K562 (cell line): ENCODE measurements around the gene C3. TPM values are rescaled to one million over a fixed set of nuclear protein-coding genes. Genes with fewer than 3 reads are reported as not detected.

Source experiments
- ATF1 ChIP-seq, 2 experiments: fragments of 450-650 bp in 1 of 2; IDR thresholded peaks; 2 replicates each; pipeline ENCODE4 v1.6.1; 2016; ENCODE audit warnings: missing compliant biosample characterization in 1 of 2, missing genetic modification characterization in 1 of 2
- BMI1 ChIP-seq: fragments of 150-350 bp; IDR thresholded peaks from 2 replicates; pipeline ENCODE4 v1.6.1; 2014; ENCODE audit warnings: low read length
- BRCA1 ChIP-seq, 2 experiments: fragments of 450-650 bp in 1 of 2; sonication (generic) in 1 of 2; formaldehyde crosslinking in 1 of 2; IDR thresholded peaks; 2 replicates each; pipeline versions ENCODE4 v1.5.0 to v1.6.1; 2017 to 2020; ENCODE audit warnings: mild to moderate bottlenecking in 1 of 2, missing genetic modification reagents in 1 of 2
- CHD2 ChIP-seq: IDR thresholded peaks from 2 replicates; pipeline ENCODE4 v1.6.1; 2011; ENCODE audit warnings: low read depth, low read length
- FIP1L1 ChIP-seq: fragments of 200-400 bp; formaldehyde crosslinking; IDR thresholded peaks from 2 replicates; pipeline ENCODE4 v1.6.1; 2018; ENCODE audit warnings: mild to moderate bottlenecking, low read depth, low read length; ENCODE audit not compliant: poor library complexity, severe bottlenecking
- FOXM1 ChIP-seq, 2 experiments: fragments of 450-650 bp in 1 of 2; sonication (generic) in 1 of 2; formaldehyde crosslinking in 1 of 2; IDR thresholded peaks; 2 replicates each; pipeline versions ENCODE4 v1.6.1 to v1.9.0; 2017 to 2022; ENCODE audit warnings: low read depth in 2 of 2, mild to moderate bottlenecking in 2 of 2, missing genetic modification reagents in 1 of 2, moderate library complexity in 1 of 2
- GATA2 ChIP-seq: sonication (generic); formaldehyde crosslinking; IDR thresholded peaks from 2 replicates; pipeline ENCODE4 v1.4.0; 2020; ENCODE audit warnings: mild to moderate bottlenecking, missing genetic modification reagents
- HDGF ChIP-seq: fragments of 450-650 bp; IDR thresholded peaks from 2 replicates; pipeline ENCODE4 v1.6.1; 2016
- KDM2B ChIP-seq: fragments of 250-450 bp; sonication (Bioruptor Pico); IDR thresholded peaks from 2 replicates; pipeline ENCODE4 v1.8.0; 2021; ENCODE audit warnings: mild to moderate bottlenecking, moderate library complexity
- KLF1 ChIP-seq: fragments of 450-650 bp; IDR thresholded peaks from 2 replicates; pipeline ENCODE4 v1.6.1; 2016; ENCODE audit warnings: missing genetic modification characterization, missing compliant biosample characterization
- MYBL2 ChIP-seq, 2 experiments: fragments of 450-650 bp in 1 of 2; sonication (generic) in 1 of 2; formaldehyde crosslinking in 1 of 2; IDR thresholded peaks; 2 replicates each; pipeline versions ENCODE4 v1.6.1 to v1.8.1; 2017 to 2022; ENCODE audit warnings: borderline replicate concordance in 1 of 2, inconsistent platforms in 1 of 2, low read depth in 1 of 2, mild to moderate bottlenecking in 1 of 2, missing genetic modification reagents in 1 of 2, moderate library complexity in 1 of 2
- PTRF ChIP-seq: fragments of 450-650 bp; IDR thresholded peaks from 2 replicates; pipeline ENCODE4 v1.6.1; 2016; ENCODE audit warnings: mild to moderate bottlenecking, missing genetic modification characterization, missing compliant biosample characterization
- RBM39 ChIP-seq: fragments of 200-400 bp; formaldehyde crosslinking; optimal IDR thresholded peaks from 2 replicates; pipeline ENCODE3; 2018; ENCODE audit warnings: low read depth, low read length
- SLC30A9 ChIP-seq: fragments of 250-450 bp; sonication (Bioruptor Pico); IDR thresholded peaks from 2 replicates; pipeline ENCODE4 v1.8.0; 2022; ENCODE audit warnings: mild to moderate bottlenecking, moderate library complexity
- SMARCA5 ChIP-seq: fragments of 450-650 bp; IDR thresholded peaks from 2 replicates; pipeline ENCODE4 v1.6.1; 2016
- STAT5B ChIP-seq: fragments of 250-450 bp; sonication (Bioruptor Pico); IDR thresholded peaks from 2 replicates; pipeline ENCODE4 v1.8.0; 2021; ENCODE audit warnings: mild to moderate bottlenecking, inconsistent platforms
- TAF7 ChIP-seq: fragments of 450-650 bp; IDR thresholded peaks from 2 replicates; pipeline ENCODE4 v1.6.1; 2016; ENCODE audit warnings: missing genetic modification characterization, missing compliant biosample characterization
- U2AF2 ChIP-seq: fragments of 200-400 bp; formaldehyde crosslinking; optimal IDR thresholded peaks from 2 replicates; pipeline ENCODE3; 2017; ENCODE audit warnings: low read depth, mild to moderate bottlenecking, low read length
- ZNF77 ChIP-seq: fragments of 250-450 bp; sonication (Bioruptor Pico); IDR thresholded peaks from 2 replicates; pipeline ENCODE4 v1.5.0; 2020
- polyA plus RNA-seq, 8 experiments: library from polyadenylated mRNA; depleted of rRNA in 4 of 8; stranded (reverse) in 5 of 8; unstranded in 3 of 8; fragments of >200 nt; fragmentation: Nextera tagmentation in 2 of 8; fragmentation: Illumina TruSeq in 1 of 8; extraction: Ambion mirVana in 2 of 8; extraction: Trizol in 1 of 8; gene quantifications; 2 replicates each; pipeline versions ENCODE4 v1.2.1 to v1.2.3, GENCODE V29; 2011 to 2014; ENCODE audit warnings: inconsistent platforms in 1 of 8, missing spikeins in 1 of 8
- total RNA-seq, 7 experiments: library from RNA; depleted of rRNA in 6 of 7; stranded (reverse); fragments of >200 nt in 6 of 7; fragmentation: Illumina TruSeq in 2 of 7; extraction: Trizol in 2 of 7; gene quantifications; 2 replicates each; pipeline versions ENCODE4 v1.2.1 to v1.2.3, GENCODE V29; 2011 to 2021; ENCODE audit warnings: low replicate concordance in 1 of 7
- TF ChIP-seq, protein P1 (sequence below): fragments of 250-450 bp; sonication (Bioruptor Pico); IDR thresholded peaks from 2 replicates; pipeline ENCODE4 v1.5.0; 2020; ENCODE audit warnings: mild to moderate bottlenecking, borderline replicate concordance
- TF ChIP-seq, protein P2 (sequence below): fragments of 250-450 bp; sonication (Bioruptor Pico); IDR thresholded peaks from 2 replicates; pipeline ENCODE4 v1.5.0; 2020; ENCODE audit warnings: mild to moderate bottlenecking
- TF ChIP-seq, protein P3 (sequence below): fragments of 450-650 bp; formaldehyde crosslinking; IDR thresholded peaks from 2 replicates; pipeline ENCODE4 v1.4.0; 2022; ENCODE audit warnings: missing genetic modification characterization

The C3 gene
- total and polyA plus RNA-seq, 9 of the 15 experiments (the other 6 are each of a cell fraction or from before 2014, with no cell fraction given), result 0.59 to 10.6 (median 2.2) TPM

DNA sequence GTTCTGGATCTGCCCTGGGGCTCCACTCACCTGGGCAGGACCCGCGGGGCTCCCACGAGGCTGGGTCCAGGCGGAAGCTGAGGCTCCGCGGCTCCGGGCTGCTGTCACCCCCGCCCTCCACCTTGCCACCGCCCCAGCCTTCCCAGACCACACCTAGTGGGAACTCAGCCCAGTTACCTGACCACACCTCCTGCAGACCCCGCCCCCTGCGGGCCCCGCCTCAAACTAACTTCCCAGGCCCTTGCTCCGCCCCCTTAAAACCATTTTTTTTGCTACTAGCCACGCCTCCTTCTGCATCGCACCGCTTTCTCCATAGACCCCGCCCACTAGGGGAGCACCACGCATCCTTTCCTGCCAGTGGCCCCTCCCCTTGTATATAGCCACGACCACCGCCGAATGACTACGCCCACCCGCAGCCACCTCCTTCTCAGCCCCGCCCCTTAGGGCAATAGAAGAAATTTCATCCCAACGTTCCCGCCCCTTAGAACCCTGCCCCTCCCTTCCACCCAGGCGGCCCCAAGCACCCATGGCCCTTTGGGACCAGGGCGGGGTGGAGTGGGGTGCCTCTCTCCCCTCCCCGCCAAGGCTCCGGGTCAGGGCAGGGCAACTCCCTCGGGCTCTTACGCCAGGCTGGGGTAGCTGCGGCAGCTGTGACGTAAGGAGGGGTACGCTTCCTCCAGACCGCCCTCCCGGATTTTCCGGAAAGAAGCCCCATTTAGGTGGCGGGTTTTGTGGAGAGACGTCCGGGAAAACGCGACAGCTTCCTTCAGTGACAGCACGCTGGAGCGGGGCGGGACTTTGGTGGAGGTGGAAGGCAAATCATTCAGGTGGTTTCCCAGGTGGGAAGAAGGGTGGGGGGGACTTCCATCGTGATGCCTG lies 47.1 kb upstream of the C3 start, which contains the start of gene SH2D3A (continued):
- TF ChIP-seq, protein P1, sequence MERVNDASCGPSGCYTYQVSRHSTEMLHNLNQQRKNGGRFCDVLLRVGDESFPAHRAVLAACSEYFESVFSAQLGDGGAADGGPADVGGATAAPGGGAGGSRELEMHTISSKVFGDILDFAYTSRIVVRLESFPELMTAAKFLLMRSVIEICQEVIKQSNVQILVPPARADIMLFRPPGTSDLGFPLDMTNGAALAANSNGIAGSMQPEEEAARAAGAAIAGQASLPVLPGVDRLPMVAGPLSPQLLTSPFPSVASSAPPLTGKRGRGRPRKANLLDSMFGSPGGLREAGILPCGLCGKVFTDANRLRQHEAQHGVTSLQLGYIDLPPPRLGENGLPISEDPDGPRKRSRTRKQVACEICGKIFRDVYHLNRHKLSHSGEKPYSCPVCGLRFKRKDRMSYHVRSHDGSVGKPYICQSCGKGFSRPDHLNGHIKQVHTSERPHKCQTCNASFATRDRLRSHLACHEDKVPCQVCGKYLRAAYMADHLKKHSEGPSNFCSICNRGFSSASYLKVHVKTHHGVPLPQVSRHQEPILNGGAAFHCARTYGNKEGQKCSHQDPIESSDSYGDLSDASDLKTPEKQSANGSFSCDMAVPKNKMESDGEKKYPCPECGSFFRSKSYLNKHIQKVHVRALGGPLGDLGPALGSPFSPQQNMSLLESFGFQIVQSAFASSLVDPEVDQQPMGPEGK (CRISPR knock-in tag), result no peak
- TF ChIP-seq STAT5B (CRISPR knock-in tag) (no peak), TAF7 (no peak), RBM39 (no peak), GATA2 (no peak), FIP1L1 (no peak), ZNF77 (CRISPR knock-in tag) (no peak), BMI1 (no peak), BRCA1 (IDR thresholded peaks at IDR 0.05) (no peak), BRCA1 (CRISPR knock-in tag; IDR thresholded peaks at IDR 0.05) (0 out of 2 replicates have a peak, but pooled peaks have one; percentile 87), U2AF2 (no peak), FOXM1 (IDR thresholded peaks at IDR 0.05; ENCODE audit: low read depth) (no peak), FOXM1 (CRISPR knock-in tag; IDR thresholded peaks at IDR 0.05; ENCODE audit: low read depth) (no peak), MYBL2 (IDR thresholded peaks at IDR 0.05; ENCODE audit: low read depth) (no peak), MYBL2 (CRISPR knock-in tag; IDR thresholded peaks at IDR 0.05; ENCODE audit: borderline replicate concordance) (no peak), CHD2 (no peak), ATF1 (CRISPR knock-in tag; IDR thresholded peaks at IDR 0.05) (no peak), ATF1 (tag; IDR thresholded peaks at IDR 0.05) (peak; percentile 92), PTRF (tag) (no peak), KLF1 (tag) (0 out of 2 replicates have a peak, but pooled peaks have one; percentile 31), KDM2B (CRISPR knock-in tag) (no peak), HDGF (peak; percentile 85), SLC30A9 (CRISPR knock-in tag) (no peak), SMARCA5 (no peak)
- TF ChIP-seq, protein P2, sequence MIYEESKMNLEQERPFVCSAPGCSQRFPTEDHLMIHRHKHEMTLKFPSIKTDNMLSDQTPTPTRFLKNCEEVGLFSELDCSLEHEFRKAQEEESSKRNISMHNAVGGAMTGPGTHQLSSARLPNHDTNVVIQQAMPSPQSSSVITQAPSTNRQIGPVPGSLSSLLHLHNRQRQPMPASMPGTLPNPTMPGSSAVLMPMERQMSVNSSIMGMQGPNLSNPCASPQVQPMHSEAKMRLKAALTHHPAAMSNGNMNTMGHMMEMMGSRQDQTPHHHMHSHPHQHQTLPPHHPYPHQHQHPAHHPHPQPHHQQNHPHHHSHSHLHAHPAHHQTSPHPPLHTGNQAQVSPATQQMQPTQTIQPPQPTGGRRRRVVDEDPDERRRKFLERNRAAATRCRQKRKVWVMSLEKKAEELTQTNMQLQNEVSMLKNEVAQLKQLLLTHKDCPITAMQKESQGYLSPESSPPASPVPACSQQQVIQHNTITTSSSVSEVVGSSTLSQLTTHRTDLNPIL (CRISPR knock-in tag), result no peak
- TF ChIP-seq, protein P3, sequence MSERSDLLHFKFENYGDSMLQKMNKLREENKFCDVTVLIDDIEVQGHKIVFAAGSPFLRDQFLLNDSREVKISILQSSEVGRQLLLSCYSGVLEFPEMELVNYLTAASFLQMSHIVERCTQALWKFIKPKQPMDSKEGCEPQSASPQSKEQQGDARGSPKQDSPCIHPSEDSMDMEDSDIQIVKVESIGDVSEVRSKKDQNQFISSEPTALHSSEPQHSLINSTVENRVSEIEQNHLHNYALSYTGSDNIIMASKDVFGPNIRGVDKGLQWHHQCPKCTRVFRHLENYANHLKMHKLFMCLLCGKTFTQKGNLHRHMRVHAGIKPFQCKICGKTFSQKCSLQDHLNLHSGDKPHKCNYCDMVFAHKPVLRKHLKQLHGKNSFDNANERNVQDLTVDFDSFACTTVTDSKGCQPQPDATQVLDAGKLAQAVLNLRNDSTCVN (CRISPR knock-in tag), result no peak
